HG03432 (cell line): ENCODE results near the gene ELK1.
"Not testable (repeated sequence)": the region's sequence is repeated elsewhere in the genome, so short reads cannot be mapped to it uniquely, and the experiment has no call there.

Experiments
- ATAC-seq: cut with Tn5 transposase; IDR thresholded peaks from one replicate; pipeline ENCODE4 v1.9.1; 2021; ENCODE audit warnings: mild to moderate bottlenecking, moderate library complexity; ENCODE audit not compliant: unreplicated experiment

The ELK1 gene, protein sequence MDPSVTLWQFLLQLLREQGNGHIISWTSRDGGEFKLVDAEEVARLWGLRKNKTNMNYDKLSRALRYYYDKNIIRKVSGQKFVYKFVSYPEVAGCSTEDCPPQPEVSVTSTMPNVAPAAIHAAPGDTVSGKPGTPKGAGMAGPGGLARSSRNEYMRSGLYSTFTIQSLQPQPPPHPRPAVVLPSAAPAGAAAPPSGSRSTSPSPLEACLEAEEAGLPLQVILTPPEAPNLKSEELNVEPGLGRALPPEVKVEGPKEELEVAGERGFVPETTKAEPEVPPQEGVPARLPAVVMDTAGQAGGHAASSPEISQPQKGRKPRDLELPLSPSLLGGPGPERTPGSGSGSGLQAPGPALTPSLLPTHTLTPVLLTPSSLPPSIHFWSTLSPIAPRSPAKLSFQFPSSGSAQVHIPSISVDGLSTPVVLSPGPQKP

GRCh38 chrX:47650164-47651042, at the start of gene ELK1:
Gene ELK1 (minus strand): TSS chrX:47650563. CDS start chrX:47641441, 9,122 bp downstream.
- peak; percentile 90 for ATAC-seq

- no peak for ATAC-seq
Measured at GRCh38 chrX:47697181-47697580, 46.8 kb upstream of the ELK1 start.

- no peak for ATAC-seq
Measured at GRCh38 chrX:47690175-47690574, 39.8 kb upstream of the ELK1 start.

GRCh38 chrX:47687263-47687662, 36.9 kb upstream of the ELK1 start:
- ATAC-seq: no peak

DNA sequence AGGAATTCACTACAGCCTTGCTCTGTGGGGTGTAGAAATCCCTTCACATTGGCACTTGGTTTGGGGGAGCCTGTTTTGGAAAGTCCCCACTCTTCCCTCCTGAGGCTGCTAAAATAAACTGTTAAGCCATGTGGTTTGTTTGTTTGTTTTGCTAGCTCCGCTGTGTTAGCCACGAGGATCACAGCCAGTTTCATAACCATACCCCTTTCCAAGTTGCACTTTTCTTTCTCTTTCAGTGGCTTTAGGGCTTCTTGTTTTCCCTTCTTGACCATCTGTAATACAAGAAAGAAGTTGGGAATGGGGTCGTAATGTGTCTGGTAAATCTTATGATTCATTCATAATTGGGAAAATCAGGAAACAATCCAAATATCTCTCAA, 33.5 kb upstream of the ELK1 start:
- no peak for ATAC-seq

DNA sequence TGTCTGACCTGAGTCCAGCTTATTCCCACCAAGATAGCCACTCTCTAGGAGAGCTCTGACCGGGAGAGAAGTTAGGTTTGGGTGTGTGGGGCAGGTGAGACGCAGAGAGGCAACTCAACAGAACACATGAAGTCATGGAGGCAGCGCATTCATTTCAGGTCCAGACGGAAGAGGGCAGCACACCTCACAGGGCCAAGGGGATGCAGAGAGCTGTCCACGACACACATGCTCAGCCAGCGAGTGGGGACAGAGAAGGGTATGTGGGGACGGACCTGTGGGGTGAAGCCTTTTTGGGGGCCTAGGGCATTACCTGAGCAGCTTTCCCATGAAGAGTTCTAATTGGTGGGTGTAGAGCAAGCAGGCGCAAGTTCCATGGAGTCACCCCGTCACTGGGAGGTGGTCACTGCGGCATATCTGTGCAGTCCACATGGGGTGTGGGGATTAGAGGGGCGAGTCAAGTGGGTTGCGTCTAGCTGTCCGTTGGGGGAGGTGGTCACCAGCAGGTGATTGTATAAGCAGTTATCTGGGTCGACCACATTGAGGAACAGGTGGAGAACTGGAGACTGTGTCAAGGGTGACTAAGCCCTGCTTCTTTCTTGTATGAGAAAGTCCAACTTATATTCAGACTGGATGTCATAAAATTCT, 32.9 kb upstream of the ELK1 start:
- no peak for ATAC-seq

DNA sequence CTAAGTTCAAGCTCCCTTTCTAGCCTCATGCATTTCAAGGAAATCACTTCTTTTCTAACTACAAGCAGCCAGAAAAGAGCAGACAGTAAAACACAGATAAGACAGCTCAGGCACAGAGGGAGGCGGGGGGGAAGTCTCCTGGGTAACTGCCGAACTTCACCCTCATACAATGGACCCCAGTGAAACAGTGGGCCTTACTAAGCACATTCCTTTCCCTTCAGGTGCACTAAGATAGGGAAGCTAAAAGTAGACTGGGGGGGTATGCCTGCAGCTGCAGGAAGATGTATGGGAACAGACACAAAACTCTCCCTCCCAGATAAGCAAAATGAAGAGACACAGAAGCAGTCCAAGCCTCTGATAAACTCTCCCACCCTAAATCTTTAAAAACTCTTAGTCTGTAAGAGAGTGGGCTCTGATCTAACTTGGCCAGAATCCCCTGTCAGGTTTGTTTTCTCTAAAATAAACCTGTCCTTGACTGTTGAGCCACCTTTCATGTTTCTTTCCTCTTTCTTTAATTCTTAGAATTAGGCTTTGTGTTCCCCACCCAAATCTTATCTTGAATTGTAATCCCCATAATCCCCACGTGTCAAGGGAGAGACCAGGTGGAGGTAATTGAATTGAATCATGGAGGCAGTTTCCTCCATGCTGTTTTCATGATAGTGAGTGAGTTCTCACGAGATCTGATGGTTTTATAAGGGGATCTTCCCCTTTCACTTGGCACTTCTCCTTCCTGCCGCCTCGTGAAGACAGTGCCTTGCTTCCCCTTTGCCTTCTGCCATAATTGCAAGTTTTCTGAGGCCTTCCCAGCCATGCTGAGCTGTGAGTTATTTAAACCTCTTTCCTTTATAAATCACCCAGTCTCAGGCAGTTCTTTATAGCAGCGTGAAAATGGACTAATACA, 25.8 kb upstream of the ELK1 start:
- not testable (repeated sequence) for ATAC-seq

DNA sequence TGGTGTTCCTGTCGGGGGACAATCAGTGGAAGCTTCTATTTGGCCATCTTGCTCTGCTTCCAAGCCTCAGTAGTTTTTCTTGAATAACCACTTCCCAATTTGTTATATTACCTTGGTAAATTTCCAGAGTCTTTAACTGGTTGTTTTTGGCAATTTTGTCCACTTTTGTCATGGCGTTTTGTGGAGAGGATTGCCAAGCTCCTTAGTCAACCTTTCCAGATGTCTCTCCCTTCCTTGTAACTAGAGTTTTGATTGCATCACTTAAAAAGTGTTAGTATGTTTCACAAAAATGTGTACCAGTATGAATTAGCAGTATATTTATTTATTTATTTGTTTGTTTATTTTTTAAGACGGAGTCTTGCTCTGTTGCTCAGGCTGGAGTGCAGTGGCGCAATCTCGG, 24.4 kb upstream of the ELK1 start:
- ATAC-seq: no peak

DNA sequence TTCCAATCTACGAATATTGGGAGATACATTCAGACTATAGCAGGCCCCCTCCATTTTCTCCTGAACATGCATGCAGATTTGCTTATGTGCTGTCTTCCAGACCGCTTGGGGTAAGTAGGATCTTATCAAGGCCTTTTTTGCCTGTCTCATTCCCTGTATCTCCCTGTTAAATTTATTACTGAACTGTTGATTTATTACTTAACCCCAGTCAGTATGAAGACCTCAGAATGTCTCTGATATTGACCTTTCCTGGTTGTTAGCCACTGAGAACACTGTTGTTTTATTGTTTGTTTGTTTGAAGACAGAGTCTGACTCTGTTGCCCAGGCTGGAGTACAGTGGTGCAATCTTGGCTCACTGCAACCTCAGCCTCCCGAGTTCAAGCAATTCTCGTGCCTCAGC, 15.4 kb upstream of the ELK1 start:
- ATAC-seq: not testable (repeated sequence)

- no peak for ATAC-seq
Measured at GRCh38 chrX:47664737-47665136, 14.4 kb upstream of the ELK1 start.

- ATAC-seq: no peak
Measured at GRCh38 chrX:47662144-47662657, 11.8 kb upstream of the ELK1 start.

DNA sequence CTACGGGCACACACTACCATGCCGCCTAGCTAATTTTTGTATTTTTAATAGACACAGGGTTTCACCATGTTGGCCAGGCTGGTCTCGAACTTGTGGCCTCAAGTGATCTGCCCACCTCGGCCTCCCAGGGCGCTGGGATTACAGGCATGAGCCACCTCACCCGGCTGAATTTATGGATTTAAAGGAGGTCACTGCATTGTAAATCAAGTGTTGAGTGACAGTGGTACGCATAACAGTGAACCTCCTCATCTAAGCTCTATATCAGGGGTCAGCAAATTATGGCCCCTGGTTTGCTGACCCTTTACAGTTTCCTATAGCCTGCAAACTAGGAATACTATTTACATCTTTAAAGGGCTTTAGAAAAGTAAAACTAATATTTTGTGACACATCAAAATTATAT, 11.2 kb upstream of the ELK1 start:
- ATAC-seq: no peak

DNA sequence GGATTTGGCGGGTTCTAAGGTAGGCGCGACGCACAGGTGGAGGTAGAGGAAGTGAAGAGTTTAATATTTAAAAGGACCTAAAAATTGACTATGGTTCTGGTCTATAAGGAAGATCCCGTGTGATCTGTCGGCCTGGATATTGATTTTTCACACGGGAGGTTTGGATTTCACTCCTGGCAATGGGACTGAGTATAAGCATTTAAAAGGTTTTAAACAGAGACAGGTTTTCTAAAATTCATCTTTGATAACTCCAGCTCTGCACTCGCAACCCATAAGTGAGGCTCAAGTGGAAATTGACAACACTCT, 9.0 kb upstream of the ELK1 start:
- ATAC-seq: no peak

- peak; percentile 82 for ATAC-seq
Measured at GRCh38 chrX:47658684-47659420, 8.5 kb upstream of the ELK1 start, which contains the start of gene UXT. Gene UXT (minus strand): TSS chrX:47659180. CDS start chrX:47658927, 253 bp downstream.

DNA sequence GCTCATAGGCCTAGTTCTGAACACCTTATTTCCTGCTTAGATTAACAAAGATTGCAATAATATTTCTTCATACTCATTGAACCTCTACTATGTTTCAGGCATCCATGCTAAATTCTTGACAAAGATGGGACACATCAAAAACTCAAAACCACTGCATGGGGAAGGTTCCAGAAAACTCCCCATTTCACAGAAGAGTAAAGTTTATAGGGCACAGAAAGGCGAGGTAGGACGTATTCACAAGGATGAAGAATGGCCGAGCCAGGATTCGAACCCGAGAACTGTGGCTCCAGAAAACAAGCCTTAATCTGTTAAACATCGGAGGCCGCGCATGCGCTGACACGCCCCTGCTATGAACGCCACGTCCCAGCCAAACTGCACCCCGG, 7.9 kb upstream of the ELK1 start:
- no peak for ATAC-seq

DNA sequence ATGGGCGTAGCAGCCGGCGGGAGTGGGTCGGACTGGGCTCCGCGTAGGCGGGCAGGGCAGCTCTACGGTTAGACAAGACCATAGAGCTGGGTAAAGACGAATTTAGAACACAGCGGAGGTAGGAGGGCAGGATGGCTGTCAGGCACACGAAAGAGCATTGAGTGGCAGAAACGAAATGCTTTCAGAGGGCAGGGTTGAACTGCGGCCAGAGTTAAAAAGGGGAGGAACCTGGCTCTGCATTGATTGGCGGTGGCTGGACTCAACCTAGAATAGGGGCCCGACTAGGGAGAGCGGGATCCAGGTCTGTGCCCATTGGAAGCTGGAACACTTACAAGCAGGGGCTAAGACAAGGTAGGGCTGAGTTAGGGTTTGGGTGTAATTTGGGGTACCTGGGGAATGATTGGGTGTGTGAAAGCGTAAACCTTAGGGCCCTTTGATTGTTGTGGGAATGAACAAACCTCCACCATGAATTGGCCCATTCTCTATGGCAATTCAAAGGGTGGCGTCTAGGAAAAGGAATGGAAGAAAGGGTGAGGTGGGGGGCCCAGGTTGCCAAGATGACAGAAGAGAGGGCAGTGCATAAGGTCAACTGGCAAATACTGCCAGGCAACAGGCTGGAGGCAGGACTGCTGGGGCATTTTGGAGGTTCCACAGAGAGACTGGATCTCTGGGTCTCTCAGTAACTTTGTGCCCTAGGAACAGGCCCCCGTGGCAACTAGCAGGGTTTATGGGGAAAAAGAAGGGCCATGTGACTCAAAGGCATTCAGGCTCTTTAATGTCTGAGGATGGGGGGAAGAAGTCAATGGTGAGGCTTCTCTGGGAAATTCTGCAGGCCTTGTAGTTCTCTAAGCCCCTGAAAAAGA, 911 bp upstream of the ELK1 start:
- no peak for ATAC-seq

GRCh38 chrX:47649781-47650163, 591 bp downstream of the ELK1 start:
- no peak for ATAC-seq

DNA sequence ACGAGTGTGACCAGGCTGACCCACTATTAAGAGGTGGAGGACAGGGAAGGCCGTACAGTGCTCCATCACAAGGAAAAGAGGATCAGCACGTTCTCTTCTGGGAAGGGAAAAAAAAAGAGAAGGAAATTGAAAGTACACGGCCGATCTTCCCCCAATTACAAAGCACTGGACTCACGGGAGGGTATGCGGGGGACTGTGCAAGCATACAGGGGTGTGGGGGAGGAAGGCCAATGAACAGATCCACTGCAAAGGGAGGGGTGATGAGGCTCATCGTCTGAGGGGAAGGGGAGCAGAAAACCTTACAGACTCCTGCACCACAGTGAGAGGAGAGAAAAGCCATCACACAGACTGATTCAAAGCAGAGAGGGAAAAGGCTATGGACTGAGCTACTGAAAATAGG, 1.1 kb downstream of the ELK1 start:
- ATAC-seq: no peak

GRCh38 chrX:47648376-47648775, 2.0 kb downstream of the ELK1 start:
- no peak for ATAC-seq
